Ascending aorta (tissue), 2 donors: ENCODE data around the gene TAF11L14. TPM values are rescaled to one million over a fixed set of nuclear protein-coding genes. Genes with fewer than 3 reads are reported as not detected.
"Not testable (repeated sequence)": the region's sequence is repeated elsewhere in the genome, so short reads cannot be mapped to it uniquely, and the experiment has no call there.

Source experiments
- DNase-seq, 2 donors: peaks; one replicate each; pipeline ENCODE4 v3.0.0-alpha.2; 2019; ENCODE audit warnings: low spot score in 2 of 2
- H3K27ac ChIP-seq, 2 donors: fragments of 200-600 bp; sonication (generic); one replicate each; pipeline ENCODE4 v1.5.1; 2016 to 2017; ENCODE audit warnings: mild to moderate bottlenecking in 1 of 2
- H3K27me3 ChIP-seq: fragments of 200-600 bp; sonication (generic); one replicate; pipeline ENCODE4 v1.5.1; 2017
- H3K36me3 ChIP-seq, 2 donors: fragments of 200-600 bp; sonication (generic); one replicate each; pipeline ENCODE4 v1.5.1; 2016
- H3K4me1 ChIP-seq, 2 donors: fragments of 200-600 bp; sonication (generic); one replicate each; pipeline ENCODE4 v1.5.1; 2016 to 2017; ENCODE audit warnings: mild to moderate bottlenecking in 1 of 2
- H3K4me3 ChIP-seq, 2 donors: fragments of 200-600 bp; sonication (generic); one replicate each; pipeline ENCODE4 v1.5.1; 2016 to 2017; ENCODE audit warnings: mild to moderate bottlenecking in 1 of 2
- H3K9me3 ChIP-seq, 2 donors: fragments of 200-600 bp; sonication (generic); one replicate each; pipeline ENCODE4 v1.5.1; 2016
- CTCF ChIP-seq, 3 experiments: fragments of 200-600 bp in 2 of 3; fragments of 450-650 bp in 1 of 3; sonication (generic) in 2 of 3; IDR thresholded peaks; one replicate each; pipeline ENCODE4 v1.5.1; 2016 to 2019; ENCODE audit warnings: antibody characterized with exemption in 3 of 3, mild to moderate bottlenecking in 1 of 3, moderate library complexity in 1 of 3
- intact Hi-C: fragments of 100-400 bp; cut with DNase I; formaldehyde crosslinking; loops from one replicate; pipeline ENCODE4 v1.15.1; 2023
- total RNA-seq: library from RNA; depleted of rRNA; stranded (reverse); fragments of >200 nt; gene quantifications from one replicate; pipeline ENCODE4 v1.1.0, GENCODE V29; 2016

The TAF11L14 gene
- total RNA-seq, result not detected

DNA sequence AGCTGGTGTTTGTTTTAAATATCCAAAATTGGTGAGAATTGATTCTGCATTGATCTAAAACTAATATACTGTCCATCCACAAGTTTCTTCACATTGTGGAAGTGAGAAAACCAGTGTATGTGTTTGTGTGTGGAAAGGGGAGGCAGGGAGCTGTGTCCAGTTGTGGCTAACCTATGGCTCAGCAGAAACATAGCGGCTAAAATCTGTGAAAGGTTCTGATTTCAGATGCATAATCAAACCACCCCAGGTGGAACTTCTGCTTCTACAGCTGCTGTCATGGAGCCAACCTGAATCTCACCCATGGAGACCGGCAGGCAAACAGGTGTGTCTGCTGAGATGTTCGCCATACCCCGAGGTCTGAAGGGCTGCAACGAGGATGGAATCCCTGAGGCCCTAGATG is at the start of gene TAF11L14:
TSS of gene TAF11L14 (plus strand) at position 301 of the 400 bp plus-strand sequence.
- Histone ChIP-seq H3K36me3 (no peaks in the 10 kb centered on the region), H3K27me3 (no peaks in the 10 kb centered on the region), H3K4me1 (no peaks in the 10 kb centered on the region), H3K27ac (no peak within 1 kb of the TSS), H3K4me3 (no peak within 1 kb of the TSS), H3K9me3 (no peaks in the 10 kb centered on the region)
- intact Hi-C loops, result no loop called here
- DNase-seq, result no peak
- no peak for TF ChIP-seq CTCF (IDR thresholded peaks at IDR 0.05)

DNA sequence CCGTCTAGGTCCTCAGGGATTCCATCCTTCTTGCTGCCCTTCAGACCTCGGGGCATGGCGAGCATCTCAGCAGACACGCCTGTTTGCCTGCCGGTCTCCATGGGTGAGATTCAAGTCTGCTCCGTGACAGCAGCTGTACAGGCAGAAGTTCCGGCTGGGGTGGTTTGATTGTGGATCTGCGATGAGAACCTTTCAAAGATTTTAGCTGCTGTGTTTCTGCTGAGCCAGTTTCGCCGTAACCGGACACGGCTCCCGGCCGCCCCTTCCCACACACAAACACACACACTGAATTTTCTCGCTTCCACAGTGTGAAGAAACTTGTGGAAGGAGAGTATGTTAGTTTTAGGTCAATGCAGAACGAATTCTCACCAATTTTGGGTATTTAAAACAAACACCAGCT is 48.6 kb upstream of the TAF11L14 start, which contains the start of gene TAF11L7:
TSS of gene TAF11L7 (minus strand) at position 101 of the 400 bp plus-strand sequence.
- DNase-seq, H3K4me1 ChIP-seq, H3K36me3 ChIP-seq, intact Hi-C loops, H3K9me3 ChIP-seq, H3K4me3 ChIP-seq, H3K27ac ChIP-seq, H3K27me3 ChIP-seq: not testable (repeated sequence)

DNA sequence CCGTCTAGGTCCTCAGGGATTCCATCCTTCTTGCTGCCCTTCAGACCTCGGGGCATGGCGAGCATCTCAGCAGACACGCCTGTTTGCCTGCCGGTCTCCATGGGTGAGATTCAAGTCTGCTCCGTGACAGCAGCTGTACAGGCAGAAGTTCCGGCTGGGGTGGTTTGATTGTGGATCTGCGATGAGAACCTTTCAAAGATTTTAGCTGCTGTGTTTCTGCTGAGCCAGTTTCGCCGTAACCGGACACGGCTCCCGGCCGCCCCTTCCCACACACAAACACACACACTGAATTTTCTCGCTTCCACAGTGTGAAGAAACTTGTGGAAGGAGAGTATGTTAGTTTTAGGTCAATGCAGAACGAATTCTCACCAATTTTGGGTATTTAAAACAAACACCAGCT is 43.4 kb upstream of the TAF11L14 start, which contains the start of gene TAF11L8:
TSS of gene TAF11L8 (minus strand) at position 101 of the 400 bp plus-strand sequence.
- H3K27me3 ChIP-seq, H3K27ac ChIP-seq, DNase-seq, H3K4me3 ChIP-seq, H3K4me1 ChIP-seq, H3K36me3 ChIP-seq, intact Hi-C loops, H3K9me3 ChIP-seq: not testable (repeated sequence)

GRCh38 chr5:17594255-17594654 is 40.0 kb upstream of the TAF11L14 start, which contains the start of gene TAF11L9:
Gene TAF11L9, minus strand, starts transcription at chr5:17594394.
- H3K36me3 ChIP-seq, H3K4me3 ChIP-seq, H3K9me3 ChIP-seq, H3K27me3 ChIP-seq, intact Hi-C loops, H3K27ac ChIP-seq, H3K4me1 ChIP-seq: not testable (repeated sequence)
- DNase-seq, result peak in 1 of 2 donors; percentile 62

GRCh38 chr5:17597728-17598127 is 36.5 kb upstream of the TAF11L14 start, which contains the start of gene TAF11L10:
Gene TAF11L10, minus strand, starts transcription at chr5:17597828.
- H3K9me3 ChIP-seq, DNase-seq, H3K4me3 ChIP-seq, H3K36me3 ChIP-seq, intact Hi-C loops, H3K27ac ChIP-seq, H3K27me3 ChIP-seq, H3K4me1 ChIP-seq: not testable (repeated sequence)

- H3K4me3 ChIP-seq, DNase-seq, intact Hi-C loops: not testable (repeated sequence)
These were observed 30.4 kb upstream of the TAF11L14 start, which contains the start of gene TAF11L11 for GRCh38 chr5:17603880-17604279. Gene TAF11L11, plus strand, starts transcription at chr5:17604183.

DNA sequence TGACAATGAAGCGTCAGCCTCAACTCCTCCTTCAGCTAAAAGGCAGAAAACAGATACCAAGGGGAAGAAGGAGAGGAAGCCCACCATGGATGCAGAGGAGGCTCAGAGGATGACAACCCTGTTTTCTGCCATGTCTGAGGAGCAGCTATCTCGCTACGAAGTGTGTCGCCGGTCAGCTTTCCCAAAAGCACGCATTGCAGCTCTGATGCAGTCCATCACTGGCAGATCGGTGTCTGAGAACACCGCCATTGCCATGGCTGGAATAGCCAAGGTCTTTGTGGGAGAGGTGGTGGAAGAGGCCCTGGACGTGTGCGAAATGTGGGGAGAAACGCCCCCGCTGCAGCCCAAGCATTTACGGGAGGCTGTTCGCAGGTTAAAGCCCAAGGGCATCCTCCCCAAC is 29.3 kb upstream of the TAF11L14 start:
- intact Hi-C loops, result no loop called here
- H3K27me3 ChIP-seq, result no peaks in the 10 kb centered on the region
- no peak for TF ChIP-seq CTCF (IDR thresholded peaks at IDR 0.05)
- DNase-seq, result no peak
- no peaks in the 10 kb centered on the region for H3K9me3 ChIP-seq
- H3K27ac ChIP-seq, result no peak overlapping the region
- no peak overlapping the region for H3K4me3 ChIP-seq
- H3K4me1 ChIP-seq, result no peaks in the 10 kb centered on the region
- H3K36me3 ChIP-seq, result no peaks in the 10 kb centered on the region

More at GRCh38 chr5:17603880-17604279, 30.4 kb upstream of the TAF11L14 start, which contains the start of gene TAF11L11:
- H3K9me3 ChIP-seq, H3K27me3 ChIP-seq, H3K36me3 ChIP-seq, H3K4me1 ChIP-seq, H3K27ac ChIP-seq: not testable (repeated sequence)

- H3K27ac ChIP-seq, intact Hi-C loops, H3K4me3 ChIP-seq, H3K36me3 ChIP-seq, H3K4me1 ChIP-seq, H3K27me3 ChIP-seq, DNase-seq, H3K9me3 ChIP-seq: not testable (repeated sequence)
These were observed 26.8 kb upstream of the TAF11L14 start for GRCh38 chr5:17607461-17607860.

GRCh38 chr5:17610092-17610491 is 24.2 kb upstream of the TAF11L14 start, which contains the start of gene TAF11L12:
Gene TAF11L12, plus strand, starts transcription at chr5:17610392.
- DNase-seq, intact Hi-C loops, H3K27ac ChIP-seq, H3K27me3 ChIP-seq, H3K4me1 ChIP-seq, H3K4me3 ChIP-seq, H3K36me3 ChIP-seq, H3K9me3 ChIP-seq: not testable (repeated sequence)
